Transverse colon (tissue), 3 donors: ENCODE results near the gene NUS1.
"Not testable (repeated sequence)": the region's sequence is repeated elsewhere in the genome, so short reads cannot be mapped to it uniquely, and the experiment has no call there.

Source experiments
- POLR2A ChIP-seq: fragments of 450-650 bp; IDR thresholded peaks from one replicate; pipeline ENCODE4 v1.6.1; 2016; ENCODE audit warnings: antibody characterized with exemption, mild to moderate bottlenecking, moderate library complexity
- TF ChIP-seq, protein P1 (sequence below), 5 experiments: fragments of 200-600 bp in 3 of 5; fragments of 450-650 bp in 2 of 5; sonication (generic) in 3 of 5; IDR thresholded peaks; 1 replicate in 2 of 5; 2 replicates in 3 of 5; pipeline ENCODE4 v1.5.1; 2016 to 2017; ENCODE audit warnings: antibody characterized with exemption in 5 of 5, inconsistent platforms in 3 of 5, mild to moderate bottlenecking in 2 of 5, moderate library complexity in 1 of 5

DNA sequence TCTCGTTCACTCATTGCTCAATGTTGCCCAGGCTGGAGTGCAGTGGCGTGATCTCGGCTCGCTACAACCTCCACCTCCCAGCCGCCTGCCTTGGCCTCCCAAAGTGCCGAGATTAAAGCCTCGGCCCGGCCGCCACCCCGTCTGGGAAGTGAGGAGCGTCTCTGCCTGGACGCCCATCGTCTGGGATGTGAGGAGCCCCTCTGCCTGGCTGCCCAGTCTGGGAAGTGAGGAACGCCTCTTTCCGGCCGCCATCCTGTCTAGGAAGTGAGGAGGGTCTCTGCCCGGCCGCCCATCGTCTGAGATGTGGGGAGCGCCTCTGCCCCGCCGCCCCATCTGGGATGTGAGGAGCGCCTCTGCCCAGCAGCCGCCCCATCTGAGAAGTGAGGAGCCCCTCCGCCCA lies 75.4 kb downstream of the NUS1 start:
- TF ChIP-seq, protein P1, sequence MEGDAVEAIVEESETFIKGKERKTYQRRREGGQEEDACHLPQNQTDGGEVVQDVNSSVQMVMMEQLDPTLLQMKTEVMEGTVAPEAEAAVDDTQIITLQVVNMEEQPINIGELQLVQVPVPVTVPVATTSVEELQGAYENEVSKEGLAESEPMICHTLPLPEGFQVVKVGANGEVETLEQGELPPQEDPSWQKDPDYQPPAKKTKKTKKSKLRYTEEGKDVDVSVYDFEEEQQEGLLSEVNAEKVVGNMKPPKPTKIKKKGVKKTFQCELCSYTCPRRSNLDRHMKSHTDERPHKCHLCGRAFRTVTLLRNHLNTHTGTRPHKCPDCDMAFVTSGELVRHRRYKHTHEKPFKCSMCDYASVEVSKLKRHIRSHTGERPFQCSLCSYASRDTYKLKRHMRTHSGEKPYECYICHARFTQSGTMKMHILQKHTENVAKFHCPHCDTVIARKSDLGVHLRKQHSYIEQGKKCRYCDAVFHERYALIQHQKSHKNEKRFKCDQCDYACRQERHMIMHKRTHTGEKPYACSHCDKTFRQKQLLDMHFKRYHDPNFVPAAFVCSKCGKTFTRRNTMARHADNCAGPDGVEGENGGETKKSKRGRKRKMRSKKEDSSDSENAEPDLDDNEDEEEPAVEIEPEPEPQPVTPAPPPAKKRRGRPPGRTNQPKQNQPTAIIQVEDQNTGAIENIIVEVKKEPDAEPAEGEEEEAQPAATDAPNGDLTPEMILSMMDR (IDR thresholded peaks at IDR 0.05): not testable (repeated sequence)
- not testable (repeated sequence) for TF ChIP-seq POLR2A
